ENCODE measurements around the gene PPP2R3A.
A peak's percentile ranks its signal among the peaks of the same experiment; 100 is the strongest.
"Not testable (repeated sequence)": the region's sequence is repeated elsewhere in the genome, so short reads cannot be mapped to it uniquely, and the experiment has no call there.

PPP2R3A gene

DNA sequence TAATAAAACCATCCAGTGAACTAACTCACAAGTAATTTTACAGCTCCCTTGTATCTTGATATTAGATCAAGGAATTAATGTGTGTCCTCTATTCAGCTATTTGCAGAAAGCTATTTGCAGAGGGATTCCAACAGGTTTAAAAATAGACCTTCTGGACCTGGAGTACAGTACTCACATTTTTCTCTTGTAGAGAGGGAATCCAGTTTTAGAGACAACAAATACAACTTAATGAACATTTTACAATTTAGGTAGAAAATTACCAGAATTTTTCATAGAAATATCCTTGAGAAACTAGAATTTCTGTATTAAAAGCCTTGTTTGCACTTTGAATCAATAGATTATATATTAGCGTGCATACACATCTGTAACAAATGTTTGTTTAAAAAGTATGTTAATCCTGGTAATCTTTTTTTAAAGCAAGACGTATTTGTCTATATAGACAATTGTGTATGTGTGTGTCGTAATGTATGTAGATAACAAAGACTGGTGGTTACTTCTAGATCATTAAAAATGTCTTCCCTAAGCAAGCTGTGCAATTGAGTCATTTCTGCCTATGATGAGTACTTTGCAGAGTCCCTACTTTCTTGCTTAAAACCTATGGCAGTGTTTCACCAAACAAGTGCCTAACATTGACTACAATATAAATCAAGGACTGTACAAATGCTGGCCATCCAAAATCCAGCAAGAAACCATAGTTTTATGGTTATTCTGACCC, 57.9 kb downstream of the PPP2R3A start:
- no peak for DNase-seq

DNA sequence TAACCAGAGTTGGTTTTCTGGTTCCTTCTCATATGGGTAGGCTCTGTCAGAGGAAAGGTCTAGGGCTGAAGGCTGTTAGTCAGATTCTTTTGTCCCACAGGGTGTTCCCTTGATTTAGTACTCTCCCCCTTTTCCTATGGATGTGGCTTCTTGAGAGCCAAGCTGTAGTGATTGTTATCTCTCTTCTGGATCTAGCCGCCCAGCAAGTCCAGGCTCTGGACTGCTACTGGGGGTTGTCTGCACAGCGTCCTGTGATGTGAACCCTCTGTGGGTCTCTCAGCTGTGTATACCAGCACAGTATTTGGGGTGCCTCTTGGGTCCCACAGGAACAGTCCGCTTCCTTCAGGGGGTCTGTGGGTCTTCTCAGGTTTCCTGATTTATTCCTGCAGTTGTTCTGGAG, 70.8 kb downstream of the PPP2R3A start:
- DNase-seq, result no peak

DNA sequence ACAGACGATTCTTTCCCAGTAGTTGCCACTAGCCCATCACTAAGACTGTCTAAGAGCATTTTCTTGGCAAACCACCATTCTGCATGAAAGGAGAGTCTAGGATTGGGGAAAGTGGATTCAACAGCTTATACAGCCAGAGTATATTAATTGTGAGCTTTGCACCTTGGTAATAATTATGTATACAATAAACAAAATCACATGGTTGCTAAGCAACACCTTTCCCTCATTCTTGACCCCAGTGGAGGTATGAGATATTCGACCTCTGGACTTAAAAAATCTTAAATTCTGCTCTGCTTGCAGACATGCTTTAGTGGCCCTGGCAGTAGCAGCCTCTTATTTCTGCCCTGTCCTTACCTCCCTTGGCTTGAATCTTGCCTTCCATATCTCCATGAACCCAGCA, 73.1 kb downstream of the PPP2R3A start:
- DNase-seq, result no peak

DNA sequence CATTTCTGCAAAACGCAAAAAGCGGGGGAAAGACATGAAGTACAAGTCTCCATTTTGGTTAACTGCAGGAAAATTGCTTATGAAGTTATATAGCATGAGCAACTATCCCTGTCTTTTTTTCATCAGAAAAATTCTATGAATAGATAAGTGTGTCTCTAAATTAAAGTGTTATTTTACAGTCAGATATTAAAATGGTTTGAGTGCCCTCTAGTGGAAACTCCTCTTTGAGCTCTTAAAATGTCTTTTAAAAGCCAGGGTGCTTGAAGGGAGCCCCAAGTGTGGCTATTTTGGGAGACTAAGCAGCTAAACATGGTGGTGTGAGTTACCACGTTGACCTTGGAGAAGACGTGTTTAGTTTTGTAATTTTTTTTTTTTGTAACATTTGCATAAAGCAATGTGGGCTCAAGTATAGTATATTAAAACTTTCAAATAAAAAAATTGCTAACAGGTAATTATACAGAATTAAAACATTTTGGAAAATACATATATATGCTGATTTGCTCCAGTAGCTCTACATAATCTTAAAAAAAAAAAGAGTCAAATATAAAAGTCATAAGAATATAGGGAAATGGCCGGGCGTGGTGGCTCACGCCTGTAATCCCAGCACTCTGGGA, 77.2 kb downstream of the PPP2R3A start:
- peak; percentile 6 to 58 for DNase-seq

DNA sequence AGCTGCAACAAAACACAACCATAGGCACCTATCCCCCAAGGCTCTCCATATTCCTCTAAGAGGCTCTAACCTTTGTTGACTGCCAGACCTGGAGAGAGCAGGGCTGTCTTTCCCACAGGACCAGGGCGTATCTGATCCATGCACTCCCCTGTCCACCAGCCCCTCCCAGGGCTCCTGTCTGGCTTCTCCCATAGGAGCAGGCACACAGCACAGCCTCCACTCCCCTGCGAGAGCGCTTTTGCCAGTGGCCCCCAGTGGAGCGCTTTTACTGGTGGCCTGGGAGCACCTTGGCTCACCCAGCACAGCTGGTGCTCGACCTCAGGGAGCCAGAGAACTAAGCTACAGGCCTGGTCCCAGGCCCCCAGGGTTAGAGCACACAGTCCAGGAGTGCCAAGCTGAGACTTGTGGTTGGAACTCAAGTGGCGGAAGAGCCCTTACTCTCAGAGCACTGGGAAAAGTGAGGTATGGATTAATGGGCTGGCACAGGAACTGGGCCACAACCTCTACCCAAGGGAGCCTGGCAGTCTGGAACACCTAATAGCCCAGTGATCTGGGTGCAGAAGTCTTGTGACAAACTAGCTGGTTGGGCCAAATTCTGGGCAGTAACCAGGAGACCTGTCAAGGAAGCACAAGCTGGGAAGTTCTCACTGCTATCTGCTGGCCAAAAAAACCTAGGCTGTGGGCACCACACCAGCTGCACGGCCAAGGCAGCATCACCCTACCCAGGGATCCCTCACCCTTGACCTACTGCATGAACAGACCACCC, 79.6 kb downstream of the PPP2R3A start:
- DNase-seq, result no peak

DNA sequence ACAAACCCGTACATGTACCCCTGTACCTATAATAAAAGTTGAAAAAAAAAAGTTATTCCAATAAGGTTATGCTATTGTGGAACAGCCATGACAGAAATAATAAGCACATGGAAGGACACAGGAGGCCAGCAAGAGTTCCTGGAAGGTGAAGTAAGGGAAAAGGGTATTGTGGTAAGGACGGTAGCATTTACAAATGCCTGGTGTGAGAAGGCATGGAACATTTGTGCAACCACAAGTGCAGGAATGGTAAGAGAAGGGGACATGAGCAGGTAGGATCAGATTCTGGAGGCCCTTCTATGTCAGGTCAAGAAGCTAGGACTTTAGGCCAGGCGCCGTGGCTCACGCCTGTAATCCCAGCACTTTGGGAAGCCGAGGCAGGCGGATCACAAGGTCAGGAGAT, 82.5 kb downstream of the PPP2R3A start:
- no peak for DNase-seq

DNA sequence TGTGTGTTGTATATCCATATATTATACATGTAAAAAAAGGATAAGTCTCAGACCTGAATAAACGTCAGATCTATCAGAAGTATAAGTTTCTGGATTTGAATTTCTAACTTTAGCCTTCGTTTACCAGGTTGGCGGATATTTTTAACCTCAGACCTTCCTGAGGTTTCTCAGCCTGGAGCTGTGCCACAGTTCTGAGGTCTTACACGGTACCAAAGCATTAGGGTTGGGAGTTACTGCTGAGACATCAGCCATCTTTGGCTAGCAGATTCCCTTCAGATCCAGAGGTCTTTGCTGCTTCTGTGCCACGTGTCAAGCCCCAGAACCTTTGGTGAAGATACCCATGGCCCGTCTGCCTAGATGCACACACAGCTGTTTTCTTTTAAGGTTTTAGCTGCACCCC, 84.7 kb downstream of the PPP2R3A start:
- DNase-seq, result no peak

DNA sequence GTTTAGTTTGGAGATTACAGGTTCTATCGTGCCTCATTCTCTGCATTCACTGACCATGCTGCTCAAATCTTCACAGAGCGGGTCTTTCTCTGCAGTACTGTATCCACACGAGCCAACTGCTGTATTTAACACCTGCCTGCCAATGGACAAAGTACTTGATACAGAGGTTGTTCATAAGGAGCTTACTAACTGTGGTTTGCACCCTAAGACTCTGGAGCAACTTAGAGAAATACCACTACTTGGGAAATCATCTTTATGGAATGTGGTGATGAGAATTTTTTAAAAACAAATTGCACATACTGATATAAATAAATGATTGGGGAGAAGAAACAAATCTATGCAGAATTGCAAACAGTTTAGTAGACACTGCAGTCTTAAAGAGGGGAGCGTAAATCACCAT, 90.0 kb downstream of the PPP2R3A start:
- no peak for DNase-seq

DNA sequence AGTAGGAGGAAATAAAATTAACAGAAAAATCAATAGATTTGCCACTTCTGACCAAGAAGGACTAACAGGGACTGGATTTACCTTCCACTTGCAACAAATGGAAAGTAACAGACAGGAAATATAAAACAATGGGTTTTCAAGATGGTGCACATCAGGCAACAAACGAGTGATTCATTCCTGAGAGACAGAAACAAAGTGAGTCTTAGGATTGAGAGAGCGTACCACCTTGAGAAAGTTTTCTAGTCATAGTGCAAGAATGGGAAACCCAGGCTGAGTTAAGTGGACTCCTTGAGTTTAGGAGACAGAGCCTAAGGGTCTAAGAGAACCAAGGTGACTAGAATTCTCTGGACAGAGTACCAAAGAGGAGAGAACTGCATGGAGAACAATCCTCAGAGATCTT, 101.7 kb downstream of the PPP2R3A start:
- DNase-seq, result no peak

DNA sequence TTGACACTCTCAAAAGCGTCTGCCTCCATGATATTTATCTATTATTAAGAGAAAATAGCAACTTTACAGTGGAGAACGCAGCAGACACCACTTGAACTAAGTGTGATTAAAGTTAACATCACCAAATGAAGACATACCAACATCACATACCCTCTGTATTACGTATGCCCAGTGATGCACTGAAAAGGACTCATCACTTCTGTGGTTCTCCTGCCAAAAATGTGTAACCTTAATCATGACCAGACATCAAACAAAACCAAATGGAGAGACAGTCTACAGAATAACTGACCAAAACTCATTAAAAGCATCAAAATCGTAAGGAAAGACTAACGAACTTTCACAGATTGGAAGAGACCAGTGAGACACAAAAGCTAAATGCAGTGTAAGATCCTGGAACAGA, 103.2 kb downstream of the PPP2R3A start:
- no peak for DNase-seq

DNA sequence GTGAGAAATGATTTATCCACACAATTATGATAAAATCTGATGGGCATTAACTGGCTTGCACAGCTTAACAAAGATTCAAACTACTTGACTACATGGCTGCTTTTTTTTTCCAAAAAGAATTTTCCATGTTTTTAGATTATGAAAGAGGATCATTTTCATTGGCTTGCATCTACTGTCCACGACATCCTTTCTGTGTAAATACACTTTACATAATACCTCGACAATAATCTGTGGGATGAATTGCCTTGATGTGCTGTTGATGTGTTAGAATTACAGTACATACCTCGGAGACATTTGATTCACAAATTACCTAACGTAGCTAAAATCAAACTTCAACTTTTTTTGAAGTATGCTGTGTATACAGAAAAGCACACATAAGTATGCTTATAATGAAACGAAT, 104.4 kb downstream of the PPP2R3A start:
- no peak for DNase-seq

DNA sequence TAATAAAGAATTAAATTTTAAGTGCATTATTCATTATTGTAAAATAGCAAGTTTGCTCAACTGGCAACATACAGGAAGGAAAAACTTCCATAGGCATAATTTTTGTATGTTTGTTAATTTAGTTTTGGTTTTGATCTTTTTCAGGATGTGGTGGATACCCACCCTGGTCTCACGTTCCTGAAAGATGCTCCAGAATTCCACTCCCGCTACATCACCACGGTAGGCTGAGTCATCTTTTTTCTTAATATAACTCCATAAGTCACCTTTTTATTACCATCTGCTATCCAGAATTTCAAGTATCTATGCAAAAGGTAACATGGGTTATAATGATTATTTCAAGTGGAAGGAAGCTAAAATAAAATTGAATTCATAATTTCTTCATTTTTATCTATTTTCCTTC, 104.8 kb downstream of the PPP2R3A start:
- DNase-seq, result peak; percentile 31 to 51

DNA sequence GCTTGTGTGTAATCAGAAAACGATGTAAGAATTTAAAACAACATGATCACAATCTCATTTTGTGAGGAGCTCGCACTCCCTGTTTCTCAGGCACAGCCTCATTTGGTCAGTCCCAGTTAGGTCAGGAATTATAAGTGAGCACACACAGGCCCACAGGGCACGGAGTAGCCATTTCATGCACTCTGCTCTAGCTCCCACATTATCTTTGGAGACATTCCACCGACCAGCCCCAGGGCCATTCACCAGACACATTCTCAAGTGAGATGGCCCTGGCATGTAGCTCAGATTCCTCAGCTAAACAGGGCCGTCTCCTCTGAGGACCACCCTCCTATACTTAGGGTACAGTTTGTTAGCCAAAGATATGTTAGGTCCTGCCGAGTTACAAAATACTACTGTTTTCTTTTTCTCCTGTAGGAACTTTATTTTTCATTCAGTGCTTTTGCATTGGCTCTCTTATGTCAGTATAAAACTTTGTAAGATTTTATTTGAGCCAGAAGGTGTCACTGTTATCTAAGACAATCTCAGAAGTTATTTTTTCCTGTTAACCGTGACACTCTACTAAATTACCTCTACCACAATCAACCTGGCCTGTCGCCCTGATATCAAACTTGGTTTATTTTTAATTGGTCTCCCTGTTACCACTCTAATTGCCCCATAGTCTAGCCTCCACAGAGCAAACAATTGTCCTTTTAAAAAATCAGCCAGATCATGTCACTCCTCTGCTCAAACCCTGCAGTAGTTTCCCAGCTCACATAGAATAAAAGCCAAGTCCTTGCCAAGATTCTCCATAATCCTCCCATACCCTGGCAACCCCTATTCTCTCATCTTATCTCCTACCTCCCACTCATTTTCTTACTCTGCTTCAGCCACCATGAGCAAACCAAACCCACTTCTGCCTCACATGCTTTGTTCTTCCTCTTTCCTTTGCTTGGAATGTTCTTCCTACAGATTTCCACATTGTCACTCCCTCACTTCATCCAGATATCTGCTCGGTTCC, 105.7 kb downstream of the PPP2R3A start:
- DNase-seq, result peak in 1 of 2 experiments; percentile 45

DNA sequence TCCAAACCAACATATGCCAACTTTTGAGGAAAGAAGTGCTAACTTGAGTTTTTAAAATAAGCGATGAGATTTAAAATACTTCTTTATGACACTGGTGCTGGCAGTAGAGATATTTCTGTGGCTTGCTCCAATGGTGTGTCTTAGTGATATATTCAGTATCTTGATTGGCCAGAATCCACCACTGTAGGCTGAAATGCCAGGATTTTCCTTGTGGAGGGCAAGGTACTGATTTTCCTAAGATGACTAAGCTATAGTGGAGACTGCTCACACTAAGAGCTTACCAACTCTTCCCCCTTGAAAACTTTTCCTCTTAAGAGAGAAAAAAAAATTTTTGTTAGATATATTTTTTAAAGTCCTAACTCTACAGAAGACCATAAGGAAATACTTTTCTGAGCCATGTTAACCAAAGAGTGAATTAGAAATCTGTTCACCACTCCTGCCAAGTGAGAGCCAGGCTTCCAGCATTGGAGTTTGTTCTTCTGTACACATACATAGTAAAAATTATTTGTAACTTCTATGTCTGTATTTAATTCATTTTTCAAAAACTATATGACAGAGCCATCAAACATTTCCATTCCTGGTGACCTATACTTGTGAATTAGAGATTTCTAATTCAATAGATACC, 109.1 kb downstream of the PPP2R3A start:
- no peak for DNase-seq

DNA sequence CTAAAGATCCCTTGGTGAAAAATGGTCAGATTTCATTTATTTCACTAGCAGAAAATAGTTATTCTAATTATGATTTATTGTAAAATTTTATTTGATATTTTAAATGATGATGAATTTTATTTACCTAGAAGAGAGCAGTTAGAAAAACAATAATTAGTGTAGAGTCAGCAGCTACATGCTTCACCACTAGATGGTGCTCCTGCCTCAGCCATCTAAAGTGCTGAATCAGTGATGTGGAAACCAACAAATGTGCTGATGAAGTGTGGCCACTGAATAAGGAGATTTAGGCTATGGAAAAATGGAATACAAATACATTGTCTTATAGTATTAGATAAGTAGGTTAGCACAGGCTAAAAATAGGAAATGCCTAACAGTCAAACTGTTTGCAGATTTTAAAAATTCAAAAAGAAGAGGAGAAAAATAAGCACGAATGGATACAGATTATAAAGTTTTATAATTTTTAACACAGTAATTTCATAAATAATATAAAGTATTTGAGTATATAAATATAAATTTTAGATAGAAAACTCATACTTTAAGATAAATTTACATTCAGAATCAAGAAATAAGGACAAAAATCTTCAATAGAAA, 109.8 kb downstream of the PPP2R3A start:
- peak; percentile 6 to 64 for DNase-seq

DNA sequence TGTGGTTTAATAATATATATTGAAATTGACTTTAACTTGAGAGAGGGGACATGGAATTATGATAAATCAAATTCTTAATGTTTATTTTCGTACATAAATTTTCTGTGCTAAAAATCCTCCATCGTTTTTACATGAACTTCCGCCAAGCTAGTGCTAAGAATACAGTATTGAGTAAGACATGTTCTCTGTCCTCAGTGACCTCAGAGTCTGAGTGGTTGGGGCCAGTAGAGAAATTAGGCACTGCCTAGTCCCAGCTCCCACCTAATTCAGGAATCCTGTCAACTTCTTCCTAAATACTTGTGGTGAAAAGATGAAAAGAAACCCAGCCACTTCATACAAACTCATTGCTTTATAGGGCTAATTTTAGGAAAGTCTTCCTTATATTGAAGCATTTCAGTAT, 110.3 kb downstream of the PPP2R3A start:
- DNase-seq, result no peak

DNA sequence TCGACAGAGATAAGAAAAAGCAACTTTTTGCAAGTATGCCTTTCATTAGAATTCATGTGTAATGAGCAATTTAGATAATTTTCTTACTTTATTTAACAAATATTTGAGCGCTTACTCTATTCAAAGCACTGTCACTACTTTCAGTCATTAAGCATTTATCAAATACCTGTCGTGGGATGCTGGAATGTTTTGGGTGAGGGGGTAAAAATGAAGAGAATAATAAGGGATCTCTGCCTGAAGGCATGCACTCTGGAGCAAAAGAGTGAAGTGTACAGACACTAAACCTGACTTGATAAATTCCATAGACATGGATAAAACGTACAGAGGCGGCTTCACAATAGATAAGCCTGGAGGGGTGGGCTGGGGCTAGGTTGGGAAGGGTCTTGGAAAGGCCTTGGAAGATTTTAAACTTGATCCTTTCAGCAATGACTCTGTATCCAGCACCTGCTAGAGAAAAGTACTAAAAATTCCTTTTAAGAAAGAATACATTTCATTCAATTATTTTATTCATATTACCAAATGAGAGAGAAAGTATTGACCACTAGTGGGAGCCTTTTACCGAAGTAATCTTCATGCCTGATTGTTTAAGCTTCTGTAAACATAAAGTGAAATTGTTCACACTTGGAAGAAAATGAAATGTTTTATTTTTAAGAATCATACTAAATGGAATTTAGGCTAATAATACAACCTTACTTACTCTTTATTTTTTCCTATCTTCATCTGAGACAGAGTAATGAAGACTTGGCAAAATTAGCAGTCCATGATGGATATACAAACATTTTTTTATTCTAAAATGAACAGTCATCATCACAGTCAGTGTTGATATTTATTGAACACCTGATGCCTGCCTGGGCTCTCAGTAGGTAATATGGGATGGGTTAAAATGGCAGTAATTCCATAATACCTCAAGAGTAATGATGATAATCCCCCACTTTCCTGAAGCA, 113.2 kb downstream of the PPP2R3A start:
- peak; percentile 6 to 67 for DNase-seq

DNA sequence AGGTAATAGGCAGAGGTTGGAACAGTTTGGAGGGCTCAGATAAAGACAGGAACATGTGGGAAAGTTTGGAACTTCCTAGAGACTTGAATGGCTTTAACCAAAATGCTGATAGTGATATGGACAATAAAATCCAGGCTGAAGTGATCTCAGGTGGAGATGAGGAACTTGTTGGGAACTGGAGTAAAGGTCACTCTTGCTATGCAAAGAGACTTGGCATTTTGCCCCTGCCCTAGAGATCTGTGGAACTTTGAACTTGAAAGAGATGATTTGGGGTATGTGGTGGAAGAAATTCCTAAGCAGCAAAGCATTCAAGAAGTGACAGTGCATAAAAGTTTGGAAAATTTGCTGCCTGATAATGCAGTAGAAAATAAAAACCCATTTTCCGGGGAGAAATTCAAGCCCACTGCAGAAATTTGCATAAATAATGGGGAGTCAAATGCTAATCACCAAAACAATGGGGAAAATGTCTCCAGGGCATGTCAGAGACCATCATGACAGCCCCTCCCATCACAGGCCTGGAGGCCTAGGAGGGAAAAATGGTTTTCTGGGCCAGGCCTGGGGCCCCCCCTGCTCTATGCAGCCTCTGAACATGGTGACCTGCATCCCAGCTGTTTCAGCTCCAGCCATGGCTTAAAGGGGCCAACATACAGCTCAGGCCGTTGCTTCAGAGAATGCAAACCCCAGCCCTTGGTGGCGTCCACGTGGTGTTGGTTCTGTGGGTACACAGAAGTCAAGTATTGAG, 118.3 kb downstream of the PPP2R3A start:
- DNase-seq, result not testable (repeated sequence)

DNA sequence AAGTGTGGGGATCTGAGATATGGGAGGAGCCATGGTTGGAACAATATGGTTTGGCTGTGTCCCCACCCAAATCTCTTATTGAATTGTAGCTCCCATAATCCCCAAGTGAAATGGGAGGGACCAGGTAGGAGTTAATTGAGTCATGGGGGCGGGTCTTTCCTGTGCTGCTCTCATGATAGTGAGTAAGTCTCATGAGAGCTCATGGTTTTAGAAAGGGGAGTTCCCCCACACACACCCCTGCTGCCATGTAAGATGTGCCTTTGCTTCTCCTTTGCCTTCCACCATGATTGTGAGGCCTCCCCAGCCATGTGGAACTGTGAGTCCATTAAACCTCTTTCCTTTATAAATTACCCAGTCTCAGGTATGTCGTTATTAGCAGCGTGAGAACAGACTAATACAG, 119.5 kb downstream of the PPP2R3A start:
- DNase-seq, result not testable (repeated sequence)

DNA sequence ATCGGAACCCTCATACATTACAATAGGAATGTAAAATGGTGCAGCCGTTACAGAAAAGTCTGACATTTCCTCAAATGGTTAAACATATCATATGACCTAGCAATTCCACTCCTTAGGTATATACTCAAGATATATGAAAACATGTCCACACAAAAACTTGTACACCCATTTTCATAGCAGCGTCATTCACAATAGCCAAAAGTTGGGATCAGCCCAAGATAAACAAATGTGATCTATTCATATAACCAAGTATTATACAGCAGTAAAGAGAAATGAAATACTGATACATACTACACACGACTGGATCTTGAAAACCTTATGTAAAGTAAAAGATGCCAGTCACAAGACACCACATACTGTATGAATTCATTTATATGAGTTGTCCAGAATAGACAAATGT, 128.2 kb downstream of the PPP2R3A start:
- DNase-seq, result no peak

Data from SW 1271 (cell line).